HTR-8/SVneo (cell line): ENCODE data around the gene HYAL1.
"Not testable (repeated sequence)": the region's sequence is repeated elsewhere in the genome, so short reads cannot be mapped to it uniquely, and the experiment has no call there.

Experiments
- DNase-seq: peaks from one replicate; pipeline ENCODE4 v3.0.0; 2011; ENCODE audit warnings: low spot score, mixed read lengths; ENCODE audit not compliant: insufficient read length
- FAIRE-seq: peaks from 2 replicates; lab custom pipeline; 2011; peaks lifted over from hg19 to GRCh38; lab: Jason Lieb, UNC

Gene HYAL1

DNA sequence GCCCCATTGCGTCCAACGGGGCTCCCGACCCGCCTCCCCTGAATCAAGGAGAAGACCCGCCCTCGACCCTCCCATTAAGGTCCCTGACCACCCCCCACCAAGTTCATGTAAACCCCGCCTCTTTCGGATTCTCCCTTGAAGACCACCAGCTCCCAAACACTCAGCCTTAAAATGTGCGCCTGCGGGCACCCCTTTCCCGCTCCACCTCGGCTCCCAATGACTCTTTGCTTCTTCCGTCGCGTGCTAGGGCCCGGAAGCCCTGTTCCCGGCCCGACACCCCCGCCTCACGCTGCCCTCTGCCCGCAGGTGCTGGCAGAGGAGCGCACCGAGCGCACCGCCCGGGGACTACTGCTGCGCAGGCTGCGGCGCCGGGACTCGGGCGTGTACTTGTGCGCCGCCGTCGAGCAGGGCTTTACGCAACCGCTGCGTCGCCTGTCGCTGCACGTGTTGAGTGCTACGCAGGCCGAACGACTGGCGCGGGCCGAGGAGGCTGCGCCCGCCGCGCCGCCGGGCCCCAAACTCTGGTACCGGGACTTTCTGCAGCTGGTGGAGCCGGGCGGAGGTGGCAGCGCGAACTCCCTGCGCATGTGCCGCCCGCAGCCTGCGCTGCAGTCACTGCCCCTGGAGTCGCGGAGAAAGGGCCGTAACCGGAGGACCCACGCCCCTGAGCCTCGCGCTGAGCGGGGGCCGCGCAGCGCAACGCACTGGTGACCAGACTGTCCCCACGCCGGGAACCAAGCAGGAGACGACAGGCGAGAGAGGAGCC lies 27.2 kb downstream of the HYAL1 start:
- FAIRE-seq = no peak
- no peak for DNase-seq

DNA sequence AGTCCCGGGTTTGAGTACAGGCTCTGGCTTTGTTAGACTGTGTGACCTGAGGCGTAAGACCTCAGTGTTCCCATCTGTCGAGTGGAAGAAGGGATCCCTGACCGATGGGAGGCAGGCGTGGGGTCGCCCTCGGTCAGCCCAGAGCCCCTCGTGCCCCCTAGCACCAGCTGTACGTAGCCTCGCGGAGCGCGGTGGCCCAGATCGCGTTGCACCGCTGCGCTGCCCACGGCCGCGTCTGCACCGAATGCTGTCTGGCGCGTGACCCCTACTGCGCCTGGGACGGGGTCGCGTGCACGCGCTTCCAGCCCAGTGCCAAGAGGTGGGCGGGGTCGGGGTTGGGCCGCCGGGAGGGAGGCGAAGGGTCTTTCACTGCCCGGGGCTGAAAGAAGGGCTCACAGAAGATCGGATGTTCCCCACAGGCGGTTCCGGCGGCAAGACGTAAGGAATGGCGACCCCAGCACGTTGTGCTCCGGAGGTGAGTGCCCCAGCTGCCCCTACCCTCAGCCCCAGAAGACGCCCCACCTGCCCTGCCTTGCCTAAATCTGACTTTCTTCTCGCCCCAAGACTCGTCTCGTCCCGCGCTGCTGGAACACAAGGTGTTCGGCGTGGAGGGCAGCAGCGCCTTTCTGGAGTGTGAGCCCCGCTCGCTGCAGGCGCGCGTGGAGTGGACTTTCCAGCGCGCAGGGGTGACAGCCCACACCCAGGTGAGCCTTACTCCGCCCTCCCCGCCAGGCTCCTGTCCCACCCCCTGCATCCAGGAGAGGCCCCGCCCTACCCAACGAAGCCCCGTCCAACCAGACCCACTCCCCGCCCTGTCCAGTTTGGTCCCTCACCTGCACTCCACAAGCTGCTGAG lies 28.0 kb downstream of the HYAL1 start:
- DNase-seq (no peak), FAIRE-seq (no peak)

DNA sequence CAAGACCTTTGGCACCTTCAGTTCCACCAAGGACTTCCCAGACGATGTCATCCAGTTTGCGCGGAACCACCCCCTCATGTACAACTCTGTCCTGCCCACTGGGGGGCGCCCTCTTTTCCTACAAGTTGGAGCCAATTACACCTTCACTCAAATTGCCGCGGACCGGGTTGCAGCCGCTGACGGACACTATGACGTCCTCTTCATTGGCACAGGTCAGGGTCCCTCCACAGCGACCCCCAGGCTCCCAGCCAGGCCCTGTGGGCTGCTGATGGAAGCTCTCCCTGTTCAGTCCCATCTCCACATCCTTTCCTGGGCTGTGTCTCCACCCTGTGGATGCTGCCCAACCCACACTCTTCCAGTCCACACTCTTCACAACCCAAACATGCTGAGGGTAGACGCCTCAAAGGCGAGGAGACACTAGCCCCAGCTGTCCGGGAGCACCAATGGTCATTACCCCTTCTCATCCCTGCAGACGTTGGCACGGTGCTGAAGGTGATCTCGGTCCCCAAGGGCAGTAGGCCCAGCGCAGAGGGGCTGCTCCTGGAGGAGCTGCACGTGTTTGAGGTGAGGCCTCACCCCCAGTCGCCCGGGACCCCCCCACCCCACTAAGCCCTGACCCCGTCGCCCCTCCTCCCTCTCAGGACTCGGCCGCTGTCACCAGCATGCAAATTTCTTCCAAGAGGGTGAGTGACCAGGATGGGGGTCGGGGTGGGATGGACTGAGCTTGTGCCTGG lies 28.8 kb downstream of the HYAL1 start:
- DNase-seq = peak; percentile 50
- peak; percentile 40 for FAIRE-seq

DNA sequence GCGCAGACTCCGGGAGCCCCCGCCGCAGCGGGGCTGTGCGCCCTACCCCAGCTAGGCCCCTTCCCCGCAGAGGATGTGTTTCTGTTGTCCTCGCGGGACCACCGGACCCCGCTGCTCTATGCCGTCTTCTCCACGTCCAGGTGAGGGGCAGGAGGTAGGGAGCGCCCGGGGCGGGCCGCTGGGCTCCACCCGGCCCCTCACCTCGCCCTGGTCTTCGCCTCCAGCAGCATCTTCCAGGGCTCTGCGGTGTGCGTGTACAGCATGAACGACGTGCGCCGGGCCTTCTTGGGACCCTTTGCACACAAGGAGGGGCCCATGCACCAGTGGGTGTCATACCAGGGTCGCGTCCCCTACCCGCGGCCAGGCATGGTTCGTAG lies 29.7 kb downstream of the HYAL1 start:
- no peak for DNase-seq
- no peak for FAIRE-seq

DNA sequence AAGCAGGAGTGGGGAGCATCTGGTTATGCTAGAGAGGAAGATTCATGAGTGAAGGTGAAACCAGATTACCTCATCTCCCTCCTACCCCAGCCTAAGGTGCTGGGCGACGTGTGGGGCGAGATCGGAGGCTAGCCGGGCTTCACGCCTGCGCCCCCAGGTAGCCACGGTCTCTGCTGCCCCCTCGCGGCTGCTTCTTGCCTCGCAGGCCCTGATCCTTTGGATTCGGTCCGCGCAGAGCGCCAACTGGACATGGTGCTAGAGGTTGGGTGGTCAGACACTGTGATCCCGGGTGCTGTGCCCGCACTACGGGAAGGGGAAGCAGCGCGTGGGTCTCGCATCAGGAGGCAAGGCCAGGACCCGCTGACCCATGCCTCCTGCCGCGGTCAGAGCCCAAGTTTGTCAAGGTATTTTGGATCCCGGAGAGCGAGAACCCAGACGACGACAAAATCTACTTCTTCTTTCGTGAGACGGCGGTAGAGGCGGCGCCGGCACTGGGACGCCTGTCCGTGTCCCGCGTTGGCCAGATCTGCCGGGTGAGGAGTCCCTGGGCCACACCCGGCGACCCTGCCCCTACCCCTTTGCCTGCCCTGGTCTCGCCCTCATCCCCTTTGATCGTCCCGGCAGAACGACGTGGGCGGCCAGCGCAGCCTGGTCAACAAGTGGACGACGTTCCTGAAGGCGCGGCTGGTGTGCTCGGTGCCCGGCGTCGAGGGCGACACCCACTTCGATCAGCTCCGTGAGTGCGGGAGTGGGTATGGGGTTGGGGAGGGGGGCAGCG lies 30.3 kb downstream of the HYAL1 start:
- DNase-seq = peak; percentile 88
- FAIRE-seq = peak; percentile 97

DNA sequence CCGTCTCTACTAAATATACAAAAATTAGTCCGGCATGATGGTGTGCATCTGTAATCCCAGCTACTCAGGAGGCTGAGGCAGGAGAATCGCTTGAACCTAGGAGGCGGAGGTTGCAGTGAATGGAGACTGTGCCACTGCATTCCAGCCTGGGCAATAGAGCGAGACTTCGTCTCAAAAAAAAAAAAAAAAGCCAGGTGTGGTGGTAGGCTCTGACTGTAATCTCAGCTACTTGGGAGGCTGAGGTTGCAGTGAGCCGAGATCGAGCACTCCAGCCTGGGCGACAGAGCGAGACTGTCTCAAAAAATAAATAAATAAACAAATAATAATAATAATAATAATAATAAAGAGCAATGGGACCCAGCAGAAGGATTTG lies 30.9 kb downstream of the HYAL1 start:
- FAIRE-seq, DNase-seq: not testable (repeated sequence)

DNA sequence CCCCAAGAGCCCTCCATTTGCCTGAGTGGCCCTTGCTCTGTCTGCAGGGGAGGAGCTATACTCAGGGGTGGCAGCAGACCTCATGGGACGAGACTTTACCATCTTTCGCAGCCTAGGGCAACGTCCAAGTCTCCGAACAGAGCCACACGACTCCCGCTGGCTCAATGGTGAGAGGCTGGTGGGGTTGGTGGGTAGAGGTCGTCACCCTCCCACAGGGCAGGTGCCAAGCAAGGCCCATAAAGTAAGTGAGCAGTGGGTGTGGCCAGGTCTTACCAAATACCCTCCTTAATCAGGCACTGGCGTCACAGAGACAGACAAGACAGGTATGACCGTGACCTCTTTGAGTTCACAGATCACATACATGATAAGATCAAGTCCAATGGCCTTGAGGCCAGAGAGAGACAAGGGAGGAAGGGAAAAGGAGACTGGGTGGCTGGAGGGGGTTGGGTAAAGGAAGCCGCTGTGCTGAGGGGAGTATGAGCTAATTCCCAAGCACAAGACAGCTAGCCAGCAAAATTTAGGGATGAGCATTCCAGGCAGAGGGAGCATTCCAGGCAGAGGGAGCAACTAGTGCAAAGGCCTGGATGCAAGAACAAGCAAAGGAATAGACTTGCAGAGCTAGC lies 31.9 kb downstream of the HYAL1 start:
- no peak for FAIRE-seq
- DNase-seq = no peak

DNA sequence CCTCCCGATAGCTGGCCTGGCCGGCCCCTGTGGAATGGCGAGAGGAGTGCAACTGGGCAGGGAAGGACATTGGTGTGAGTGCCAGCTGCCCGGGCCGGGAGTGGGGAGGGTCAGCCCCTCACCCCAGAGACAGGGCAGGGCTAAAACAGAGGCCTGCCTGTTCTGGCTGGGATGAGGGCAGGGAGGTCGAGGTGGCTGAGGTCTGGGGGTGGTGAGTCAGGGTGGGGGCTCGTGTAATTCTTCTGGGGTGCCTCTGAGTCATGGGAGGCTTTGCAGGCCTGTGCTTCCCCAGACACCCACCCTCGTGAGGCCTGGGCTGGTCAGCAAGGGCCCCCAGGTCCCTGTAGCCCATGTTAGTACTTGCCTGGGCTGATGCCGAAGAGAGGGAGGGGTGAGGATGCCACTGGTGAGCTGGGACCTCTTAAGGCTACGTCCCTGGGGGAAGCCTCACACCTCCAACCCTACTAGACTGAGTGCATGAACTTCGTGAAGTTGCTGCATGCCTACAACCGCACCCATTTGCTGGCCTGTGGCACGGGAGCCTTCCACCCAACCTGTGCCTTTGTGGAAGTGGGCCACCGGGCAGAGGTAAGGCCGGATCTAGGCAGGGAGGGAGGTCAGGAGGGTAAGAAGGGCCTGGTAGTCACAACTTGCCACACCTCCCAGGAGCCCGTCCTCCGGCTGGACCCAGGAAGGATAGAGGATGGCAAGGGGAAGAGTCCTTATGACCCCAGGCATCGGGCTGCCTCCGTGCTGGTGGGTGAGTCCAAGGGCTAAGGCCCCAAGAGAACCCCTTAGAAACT lies 32.8 kb downstream of the HYAL1 start:
- DNase-seq (no peak), FAIRE-seq (peak; percentile 70)

DNA sequence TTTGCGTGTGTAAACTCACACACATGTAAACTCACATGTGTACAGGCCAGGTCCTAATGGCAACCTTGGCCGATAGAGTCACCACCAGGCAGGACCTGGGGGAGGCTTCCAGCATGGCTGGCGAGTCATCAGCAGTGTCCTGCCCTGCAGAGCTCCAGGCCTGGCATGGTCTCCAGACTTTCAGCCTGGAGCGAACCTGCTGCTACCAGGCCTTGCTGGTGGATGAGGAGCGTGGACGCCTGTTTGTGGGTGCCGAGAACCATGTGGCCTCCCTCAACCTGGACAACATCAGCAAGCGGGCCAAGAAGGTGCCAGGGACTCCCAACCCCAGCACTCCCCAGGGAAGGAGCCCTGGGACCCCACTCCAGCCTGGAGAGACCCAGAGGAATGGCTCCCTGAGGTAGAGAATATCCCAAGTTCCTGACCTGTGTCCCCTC lies 33.4 kb downstream of the HYAL1 start:
- DNase-seq = peak; percentile 60
- peak; percentile 57 for FAIRE-seq

DNA sequence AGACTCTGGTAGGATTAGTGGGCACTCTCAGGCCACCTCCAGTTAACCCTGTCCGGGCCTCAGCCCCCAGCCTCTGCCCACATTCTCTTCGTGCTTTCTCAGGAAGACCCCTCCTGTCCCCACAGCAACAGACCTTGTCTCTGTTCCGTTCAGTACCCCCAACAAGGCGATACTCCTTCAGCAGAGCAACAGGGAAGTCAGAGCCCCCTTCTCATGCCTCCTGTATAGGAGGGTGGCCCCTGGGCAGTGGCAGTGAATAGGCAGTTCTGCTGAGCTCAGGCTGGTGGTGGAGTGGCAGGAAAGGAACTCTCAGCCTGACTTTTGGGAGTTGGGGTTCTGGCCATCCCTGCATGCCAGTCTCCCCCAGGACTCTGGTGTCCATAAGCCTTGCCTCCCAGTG lies 33.9 kb downstream of the HYAL1 start:
- FAIRE-seq (no peak), DNase-seq (no peak)

DNA sequence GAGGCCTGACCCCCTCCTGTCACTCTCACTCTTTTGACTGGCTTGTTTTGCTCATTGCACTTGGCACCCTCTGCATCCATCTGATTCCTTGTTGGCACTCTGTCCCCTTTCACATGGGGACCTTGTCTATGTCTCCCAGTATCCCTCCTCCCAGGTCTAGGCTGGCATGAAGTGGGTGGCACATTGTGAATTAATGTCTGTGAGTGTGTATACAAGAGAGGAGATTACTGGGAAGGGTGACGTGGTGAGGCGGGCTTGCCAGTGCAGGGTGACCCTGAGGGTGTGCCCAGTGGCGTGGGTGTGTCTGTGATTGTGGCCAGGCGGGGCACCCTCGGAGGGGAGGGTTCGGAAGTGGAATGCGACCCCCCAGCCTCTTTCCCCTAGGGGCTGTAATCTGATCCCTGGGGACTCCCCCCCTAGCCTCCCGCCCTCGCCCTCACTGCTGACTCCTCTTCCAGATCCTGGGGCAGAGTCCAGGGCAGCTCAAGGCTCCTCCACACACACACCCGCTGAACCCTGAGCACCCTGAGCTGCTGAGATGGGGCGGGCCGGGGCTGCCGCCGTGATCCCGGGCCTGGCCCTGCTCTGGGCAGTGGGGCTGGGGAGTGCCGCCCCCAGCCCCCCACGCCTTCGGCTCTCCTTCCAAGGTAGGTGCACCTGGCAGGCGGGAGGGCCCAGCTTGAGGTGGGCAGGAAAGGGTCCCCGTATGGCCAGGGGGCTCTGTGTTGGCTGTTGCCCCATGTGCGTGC lies 34.5 kb downstream of the HYAL1 start, which contains the start of gene SEMA3B:
TSS of gene SEMA3B (plus strand) at position 445 of the 749 bp plus-strand sequence. CDS start at position 539, 94 bp downstream.
- FAIRE-seq = peak; percentile 99
- DNase-seq = peak; percentile 92

DNA sequence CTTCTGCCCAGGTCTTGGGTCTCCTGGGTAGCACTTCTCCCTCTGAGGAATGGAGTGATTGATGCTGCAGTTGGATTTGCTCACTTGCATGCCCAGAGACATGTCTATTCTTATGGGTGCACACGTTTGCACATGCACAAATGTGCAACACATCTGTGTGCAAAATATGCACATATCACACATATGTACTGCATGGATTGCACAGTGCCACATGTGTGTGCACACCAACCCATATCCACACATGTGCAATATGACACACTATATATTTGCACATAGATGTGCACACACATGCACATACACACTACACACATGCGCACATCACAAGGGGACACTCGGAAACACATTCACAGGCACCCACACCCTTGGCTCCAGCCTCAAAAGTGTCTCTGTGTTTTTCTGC lies 35.1 kb downstream of the HYAL1 start:
- no peak for FAIRE-seq
- no peak for DNase-seq

DNA sequence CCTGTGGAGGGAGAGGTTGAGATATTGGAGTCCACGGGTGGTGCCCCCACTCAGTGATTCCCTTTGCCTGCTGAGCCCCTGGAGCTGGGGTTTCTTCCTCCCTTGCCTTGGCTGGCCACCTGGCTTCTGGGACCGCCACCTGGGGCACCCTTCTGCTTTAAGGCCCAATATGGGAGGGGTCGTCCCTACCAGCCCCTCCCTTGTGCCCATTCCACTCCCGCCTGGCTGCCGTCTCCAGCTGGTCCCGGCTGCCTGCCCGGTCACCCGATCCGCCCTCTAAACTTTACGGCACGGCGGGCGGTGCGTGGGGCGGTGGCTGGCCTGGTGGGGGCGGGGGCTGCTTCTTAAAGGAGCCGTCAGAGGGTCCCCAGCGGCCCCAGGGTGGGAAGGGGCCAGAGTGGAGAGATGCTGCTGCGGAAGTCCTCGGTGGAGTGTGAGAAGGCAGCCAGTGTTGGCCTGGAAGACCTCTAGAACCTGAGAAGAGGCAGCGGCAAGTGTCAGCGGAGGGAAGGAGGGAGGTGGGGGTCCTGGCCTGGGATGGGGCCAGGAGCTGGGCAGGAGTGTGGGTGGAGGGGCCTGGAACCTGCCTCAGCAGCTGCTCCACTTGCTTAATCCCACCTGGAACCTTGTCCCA lies 36.0 kb downstream of the HYAL1 start:
- DNase-seq (no peak), FAIRE-seq (no peak)

DNA sequence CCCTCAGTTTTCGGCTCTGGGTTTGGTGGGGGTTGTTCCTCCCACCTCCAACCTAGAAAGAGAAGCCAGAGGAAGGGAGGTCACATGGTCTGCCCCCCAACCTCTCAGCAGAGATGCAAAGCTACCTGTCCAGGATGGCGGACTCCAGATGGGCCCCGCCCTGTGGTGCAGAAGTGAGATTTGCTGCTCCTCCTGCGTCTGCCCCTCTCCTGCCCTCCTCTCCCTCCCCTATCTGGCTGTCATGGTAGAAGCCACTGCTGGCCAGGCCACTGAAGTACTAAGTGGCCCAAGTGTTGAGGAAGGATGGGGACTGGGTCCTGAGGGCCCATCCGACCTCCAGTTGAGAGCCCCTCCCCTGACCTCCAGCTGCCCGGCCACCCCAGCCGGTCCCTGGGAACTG lies 36.5 kb downstream of the HYAL1 start:
- DNase-seq (no peak), FAIRE-seq (no peak)

DNA sequence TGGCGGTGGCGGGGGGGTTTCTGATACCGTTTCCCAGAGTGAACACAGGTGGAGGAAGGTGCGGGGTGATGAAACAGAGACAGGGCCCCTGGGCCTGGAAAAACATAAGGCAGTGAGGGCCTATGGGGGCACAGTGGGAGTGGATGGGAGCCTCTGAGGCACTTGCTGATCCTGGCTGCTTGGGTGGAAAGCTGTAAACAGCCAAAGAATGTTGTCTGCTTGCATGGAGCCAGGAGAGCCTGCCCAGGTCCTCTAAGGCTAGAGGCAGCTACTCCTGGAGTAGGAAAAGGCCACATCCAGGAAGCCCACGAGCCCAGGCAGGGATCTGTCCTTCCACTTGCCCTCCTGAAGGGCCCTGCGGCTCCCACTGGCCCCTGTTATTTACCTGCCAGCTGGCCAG lies 37.4 kb downstream of the HYAL1 start:
- DNase-seq = no peak
- no peak for FAIRE-seq

DNA sequence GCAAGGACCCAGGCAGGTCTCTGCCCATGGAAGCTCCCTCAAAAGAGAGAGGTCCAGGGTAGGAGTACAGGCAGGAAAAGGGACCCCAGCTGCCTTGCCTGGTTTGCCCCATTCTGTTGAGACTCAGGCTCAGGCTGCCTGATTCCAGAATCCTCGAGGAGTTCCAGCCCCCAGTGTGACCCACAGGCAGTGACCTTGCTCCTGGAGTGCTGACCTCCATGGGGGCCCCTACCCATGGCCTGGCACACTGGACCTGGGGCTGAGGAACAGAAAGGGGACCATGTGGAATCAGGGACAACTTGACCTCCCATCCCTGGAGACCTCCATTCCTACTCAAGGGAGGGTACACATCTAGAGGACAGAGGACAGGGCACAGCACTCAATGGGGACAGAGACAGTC lies 37.8 kb downstream of the HYAL1 start:
- DNase-seq = no peak
- no peak for FAIRE-seq

DNA sequence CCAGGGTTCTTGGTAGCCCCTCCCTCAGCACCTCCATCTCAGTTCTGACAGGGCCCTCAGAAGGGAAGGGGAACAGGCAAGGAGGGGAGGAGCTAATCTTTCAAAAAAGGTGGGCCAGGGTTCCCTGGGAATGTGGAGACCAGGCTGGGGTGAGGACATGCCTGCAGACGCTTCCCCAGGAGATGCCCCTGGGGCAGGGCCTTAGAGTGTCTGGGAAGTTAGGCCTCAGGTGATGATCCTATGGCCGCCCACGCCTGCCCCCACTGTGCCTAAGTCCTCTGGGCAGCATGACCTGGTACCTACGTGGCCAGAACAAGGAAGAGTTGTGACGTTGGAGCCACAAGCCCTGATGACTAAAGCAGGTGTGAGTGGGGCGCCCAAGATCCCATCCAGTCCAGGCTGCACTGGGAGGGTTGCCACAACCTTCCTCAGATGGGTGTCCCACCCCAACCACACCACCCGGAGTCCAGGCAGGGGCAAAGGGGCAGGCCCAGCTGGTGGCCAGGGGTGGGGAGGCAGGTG lies 38.3 kb downstream of the HYAL1 start:
- peak; percentile 93 for FAIRE-seq

More for the DNA sequence above, 38.3 kb downstream of the HYAL1 start:
- no peak for DNase-seq
